Measurements from ENCODE around the gene ADGRL1. TPM values are rescaled to one million over a fixed set of nuclear protein-coding genes. Genes with fewer than 3 reads are reported as not detected.
"Not testable (repeated sequence)": the region's sequence is repeated elsewhere in the genome, so short reads cannot be mapped to it uniquely, and the experiment has no call there.

ADGRL1 gene
- total RNA-seq, 2 donors from 2014 or later = 70.8 to 82.6 TPM

- DNase-seq; H3K27ac Mint-ChIP-seq; H3K36me3 Mint-ChIP-seq (ENCODE audit: low read depth); H3K9me3 ChIP-seq (ENCODE audit: control insufficient read depth, low read length); H3K9me3 Mint-ChIP-seq; H3K36me3 ChIP-seq (ENCODE audit: control insufficient read depth, insufficient read depth, low read length); H3K27me3 ChIP-seq (ENCODE audit: control insufficient read depth, insufficient read depth, low read length, poor library complexity, severe bottlenecking); H3K27ac ChIP-seq (ENCODE audit: low read depth, low read length); H3K4me1 ChIP-seq (ENCODE audit: control insufficient read depth, insufficient read depth, low read length); H3K4me3 ChIP-seq (ENCODE audit: low read length); H3K9ac ChIP-seq (ENCODE audit: extremely low read depth, low read length, poor library complexity, severe bottlenecking): not testable (repeated sequence)
- Mint-ChIP-seq H3K27me3 (ENCODE audit: insufficient read depth) (peaks cover 30% of the 10 kb centered on the region), H3K4me3 (peak overlapping the region; percentile 81), H3K4me1 (peaks cover 11% of the 10 kb centered on the region)
- 0% methylated on average over 67 of the region's 67 CpGs; no CpG with 5 or more reads in 1 of the 2 experiments for WGBS, 2 experiments (ENCODE audit: insufficient coverage in 1 of 2, insufficient read length in 1 of 2)
- peak; percentile 14 for TF ChIP-seq CTCF (conservative IDR thresholded peaks at IDR 0.05)
Measured at GRCh38 chr19:14206308-14206707, 339 bp upstream of the ADGRL1 start.

- not testable (repeated sequence) for H3K27ac ChIP-seq (ENCODE audit: low read depth, low read length); H3K4me1 ChIP-seq (ENCODE audit: control insufficient read depth, insufficient read depth, low read length); H3K36me3 Mint-ChIP-seq (ENCODE audit: low read depth); H3K27me3 ChIP-seq (ENCODE audit: control insufficient read depth, insufficient read depth, low read length, poor library complexity, severe bottlenecking); H3K36me3 ChIP-seq (ENCODE audit: control insufficient read depth, insufficient read depth, low read length); H3K9me3 ChIP-seq (ENCODE audit: control insufficient read depth, low read length); H3K9me3 Mint-ChIP-seq
- peaks cover 21% of the 10 kb centered on the region for H3K27me3 Mint-ChIP-seq (ENCODE audit: insufficient read depth)
- 5 to 7% methylated on average over 3 to 24 of the region's 28 CpGs for WGBS, 2 experiments (ENCODE audit: insufficient coverage in 1 of 2, insufficient read length in 1 of 2)
- peak overlapping the region; percentile 30 for H3K9ac ChIP-seq (ENCODE audit: extremely low read depth, low read length, poor library complexity, severe bottlenecking)
- peak overlapping the region; percentile 81 for H3K4me3 Mint-ChIP-seq
- DNase-seq = peak; percentile 74
- H3K4me3 ChIP-seq (ENCODE audit: low read length) = peak overlapping the region; percentile 80
- peaks cover 11% of the 10 kb centered on the region for H3K4me1 Mint-ChIP-seq
- peak overlapping the region; percentile 81 for H3K27ac Mint-ChIP-seq
Measured at GRCh38 chr19:14204676-14205451, 1.1 kb downstream of the ADGRL1 start.

- peaks cover 11% of the 10 kb centered on the region for H3K4me1 Mint-ChIP-seq
- H3K4me3 Mint-ChIP-seq = peak overlapping the region; percentile 81
- not testable (repeated sequence) for H3K4me1 ChIP-seq (ENCODE audit: control insufficient read depth, insufficient read depth, low read length); H3K9me3 Mint-ChIP-seq; H3K27ac ChIP-seq (ENCODE audit: low read depth, low read length); H3K36me3 ChIP-seq (ENCODE audit: control insufficient read depth, insufficient read depth, low read length); H3K36me3 Mint-ChIP-seq (ENCODE audit: low read depth); H3K9ac ChIP-seq (ENCODE audit: extremely low read depth, low read length, poor library complexity, severe bottlenecking); H3K9me3 ChIP-seq (ENCODE audit: control insufficient read depth, low read length); H3K27me3 ChIP-seq (ENCODE audit: control insufficient read depth, insufficient read depth, low read length, poor library complexity, severe bottlenecking); DNase-seq
- peaks cover 17% of the 10 kb centered on the region for H3K27me3 Mint-ChIP-seq (ENCODE audit: insufficient read depth)
- peak overlapping the region; percentile 80 for H3K4me3 ChIP-seq (ENCODE audit: low read length)
- H3K27ac Mint-ChIP-seq = peak overlapping the region; percentile 81
- 39 to 80% methylated on average over 1 to 7 of the region's 7 CpGs for WGBS, 2 experiments (ENCODE audit: insufficient coverage in 1 of 2, insufficient read length in 1 of 2)
Measured at GRCh38 chr19:14204219-14204618, 1.8 kb downstream of the ADGRL1 start.

- H3K36me3 Mint-ChIP-seq (ENCODE audit: low read depth) = not testable (repeated sequence)
Measured at GRCh38 chr19:14203788-14204187, 2.2 kb downstream of the ADGRL1 start.

More at GRCh38 chr19:14203788-14204187, 2.2 kb downstream of the ADGRL1 start:
- H3K4me3 ChIP-seq (ENCODE audit: low read length) = peak overlapping the region; percentile 80
- Mint-ChIP-seq H3K4me1 (peaks cover 11% of the 10 kb centered on the region), H3K27me3 (ENCODE audit: insufficient read depth) (peaks cover 13% of the 10 kb centered on the region), H3K4me3 (peak overlapping the region; percentile 81)
- not testable (repeated sequence) for H3K36me3 ChIP-seq (ENCODE audit: control insufficient read depth, insufficient read depth, low read length); H3K4me1 ChIP-seq (ENCODE audit: control insufficient read depth, insufficient read depth, low read length); DNase-seq; H3K27ac Mint-ChIP-seq; H3K9me3 Mint-ChIP-seq; H3K27ac ChIP-seq (ENCODE audit: low read depth, low read length); H3K9me3 ChIP-seq (ENCODE audit: control insufficient read depth, low read length); H3K9ac ChIP-seq (ENCODE audit: extremely low read depth, low read length, poor library complexity, severe bottlenecking); H3K27me3 ChIP-seq (ENCODE audit: control insufficient read depth, insufficient read depth, low read length, poor library complexity, severe bottlenecking)
- 89 to 90% methylated on average over 2 to 17 of the region's 20 CpGs for WGBS, 2 experiments (ENCODE audit: insufficient coverage in 1 of 2, insufficient read length in 1 of 2)

Data from endodermal cell (in vitro differentiated cells).